ENCODE results near the gene STYXL2.

STYXL2 gene

DNA sequence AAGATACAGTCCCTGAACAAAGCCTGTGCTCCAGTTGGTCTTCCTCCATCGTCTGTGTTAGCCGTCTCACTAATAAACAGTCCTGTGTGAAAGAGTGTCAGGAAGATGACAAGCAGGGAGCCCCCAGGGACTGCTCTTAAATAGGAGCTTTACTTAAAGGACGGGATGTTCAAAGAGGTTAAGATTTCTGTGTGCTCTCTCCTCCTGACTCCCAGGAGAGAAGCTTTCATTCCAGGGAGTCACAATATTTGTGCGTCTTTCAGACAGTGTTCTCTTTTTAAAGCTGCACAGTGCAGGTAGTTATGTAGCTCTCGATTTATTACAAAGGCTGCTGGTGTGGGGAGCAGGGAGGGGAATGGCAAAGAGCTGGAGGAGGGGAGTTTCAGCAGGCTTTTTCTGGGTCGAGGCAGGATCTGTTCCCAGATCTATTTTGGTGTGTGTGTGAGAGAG, 43.5 kb downstream of the STYXL2 start (continued):
- TF ChIP-seq, protein P1, sequence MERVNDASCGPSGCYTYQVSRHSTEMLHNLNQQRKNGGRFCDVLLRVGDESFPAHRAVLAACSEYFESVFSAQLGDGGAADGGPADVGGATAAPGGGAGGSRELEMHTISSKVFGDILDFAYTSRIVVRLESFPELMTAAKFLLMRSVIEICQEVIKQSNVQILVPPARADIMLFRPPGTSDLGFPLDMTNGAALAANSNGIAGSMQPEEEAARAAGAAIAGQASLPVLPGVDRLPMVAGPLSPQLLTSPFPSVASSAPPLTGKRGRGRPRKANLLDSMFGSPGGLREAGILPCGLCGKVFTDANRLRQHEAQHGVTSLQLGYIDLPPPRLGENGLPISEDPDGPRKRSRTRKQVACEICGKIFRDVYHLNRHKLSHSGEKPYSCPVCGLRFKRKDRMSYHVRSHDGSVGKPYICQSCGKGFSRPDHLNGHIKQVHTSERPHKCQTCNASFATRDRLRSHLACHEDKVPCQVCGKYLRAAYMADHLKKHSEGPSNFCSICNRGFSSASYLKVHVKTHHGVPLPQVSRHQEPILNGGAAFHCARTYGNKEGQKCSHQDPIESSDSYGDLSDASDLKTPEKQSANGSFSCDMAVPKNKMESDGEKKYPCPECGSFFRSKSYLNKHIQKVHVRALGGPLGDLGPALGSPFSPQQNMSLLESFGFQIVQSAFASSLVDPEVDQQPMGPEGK (CRISPR knock-in tag; IDR thresholded peaks at IDR 0.05; ENCODE audit: borderline replicate concordance), result no peak
- TF ChIP-seq, protein P2, sequence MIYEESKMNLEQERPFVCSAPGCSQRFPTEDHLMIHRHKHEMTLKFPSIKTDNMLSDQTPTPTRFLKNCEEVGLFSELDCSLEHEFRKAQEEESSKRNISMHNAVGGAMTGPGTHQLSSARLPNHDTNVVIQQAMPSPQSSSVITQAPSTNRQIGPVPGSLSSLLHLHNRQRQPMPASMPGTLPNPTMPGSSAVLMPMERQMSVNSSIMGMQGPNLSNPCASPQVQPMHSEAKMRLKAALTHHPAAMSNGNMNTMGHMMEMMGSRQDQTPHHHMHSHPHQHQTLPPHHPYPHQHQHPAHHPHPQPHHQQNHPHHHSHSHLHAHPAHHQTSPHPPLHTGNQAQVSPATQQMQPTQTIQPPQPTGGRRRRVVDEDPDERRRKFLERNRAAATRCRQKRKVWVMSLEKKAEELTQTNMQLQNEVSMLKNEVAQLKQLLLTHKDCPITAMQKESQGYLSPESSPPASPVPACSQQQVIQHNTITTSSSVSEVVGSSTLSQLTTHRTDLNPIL (CRISPR knock-in tag; IDR thresholded peaks at IDR 0.05; ENCODE audit: low read depth), result no peak
- TF ChIP-seq ZNF565 (CRISPR knock-in tag; conservative IDR thresholded peaks at IDR 0.05; ENCODE audit: low read depth), result no peak
- TF ChIP-seq, protein P3, sequence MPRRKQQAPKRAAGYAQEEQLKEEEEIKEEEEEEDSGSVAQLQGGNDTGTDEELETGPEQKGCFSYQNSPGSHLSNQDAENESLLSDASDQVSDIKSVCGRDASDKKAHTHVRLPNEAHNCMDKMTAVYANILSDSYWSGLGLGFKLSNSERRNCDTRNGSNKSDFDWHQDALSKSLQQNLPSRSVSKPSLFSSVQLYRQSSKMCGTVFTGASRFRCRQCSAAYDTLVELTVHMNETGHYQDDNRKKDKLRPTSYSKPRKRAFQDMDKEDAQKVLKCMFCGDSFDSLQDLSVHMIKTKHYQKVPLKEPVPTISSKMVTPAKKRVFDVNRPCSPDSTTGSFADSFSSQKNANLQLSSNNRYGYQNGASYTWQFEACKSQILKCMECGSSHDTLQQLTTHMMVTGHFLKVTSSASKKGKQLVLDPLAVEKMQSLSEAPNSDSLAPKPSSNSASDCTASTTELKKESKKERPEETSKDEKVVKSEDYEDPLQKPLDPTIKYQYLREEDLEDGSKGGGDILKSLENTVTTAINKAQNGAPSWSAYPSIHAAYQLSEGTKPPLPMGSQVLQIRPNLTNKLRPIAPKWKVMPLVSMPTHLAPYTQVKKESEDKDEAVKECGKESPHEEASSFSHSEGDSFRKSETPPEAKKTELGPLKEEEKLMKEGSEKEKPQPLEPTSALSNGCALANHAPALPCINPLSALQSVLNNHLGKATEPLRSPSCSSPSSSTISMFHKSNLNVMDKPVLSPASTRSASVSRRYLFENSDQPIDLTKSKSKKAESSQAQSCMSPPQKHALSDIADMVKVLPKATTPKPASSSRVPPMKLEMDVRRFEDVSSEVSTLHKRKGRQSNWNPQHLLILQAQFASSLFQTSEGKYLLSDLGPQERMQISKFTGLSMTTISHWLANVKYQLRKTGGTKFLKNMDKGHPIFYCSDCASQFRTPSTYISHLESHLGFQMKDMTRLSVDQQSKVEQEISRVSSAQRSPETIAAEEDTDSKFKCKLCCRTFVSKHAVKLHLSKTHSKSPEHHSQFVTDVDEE (CRISPR knock-in tag; IDR thresholded peaks at IDR 0.05), result no peak

DNA sequence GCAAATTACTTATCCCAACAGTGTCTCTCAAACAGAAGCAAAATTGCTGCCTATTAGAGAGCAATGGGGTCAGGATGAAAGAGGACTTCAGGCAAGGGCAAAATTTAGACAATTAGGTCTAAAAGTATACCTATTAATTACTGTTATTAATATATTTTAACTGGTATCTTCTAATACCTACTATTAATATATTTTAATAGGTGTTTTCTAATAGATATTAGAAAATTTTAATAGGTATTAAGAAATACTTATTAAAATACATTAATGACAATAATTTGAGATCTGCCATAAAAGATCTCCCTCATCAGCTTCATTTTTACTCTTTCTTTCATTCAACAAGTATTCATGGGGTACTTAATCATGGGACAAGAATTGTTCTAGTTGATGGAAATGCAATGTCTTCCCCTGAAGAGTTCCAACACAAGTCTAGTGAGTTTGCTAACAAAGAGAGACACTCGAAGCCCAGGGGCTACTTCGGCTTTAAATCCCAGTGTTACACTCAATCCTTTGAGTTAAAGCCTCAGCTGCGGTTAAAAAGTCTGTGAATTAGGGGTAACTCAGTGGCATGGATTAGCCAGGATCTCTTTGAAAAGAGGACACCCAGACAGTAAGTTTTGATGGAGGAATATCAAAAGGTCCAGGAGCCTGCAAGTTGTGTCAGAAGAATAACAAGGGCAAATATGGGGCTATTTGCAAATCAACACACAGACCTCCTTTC, 44.1 kb downstream of the STYXL2 start:
- no peak for TF ChIP-seq ISL1 (CRISPR knock-in tag; IDR thresholded peaks at IDR 0.05)
- TF ChIP-seq, protein P4, sequence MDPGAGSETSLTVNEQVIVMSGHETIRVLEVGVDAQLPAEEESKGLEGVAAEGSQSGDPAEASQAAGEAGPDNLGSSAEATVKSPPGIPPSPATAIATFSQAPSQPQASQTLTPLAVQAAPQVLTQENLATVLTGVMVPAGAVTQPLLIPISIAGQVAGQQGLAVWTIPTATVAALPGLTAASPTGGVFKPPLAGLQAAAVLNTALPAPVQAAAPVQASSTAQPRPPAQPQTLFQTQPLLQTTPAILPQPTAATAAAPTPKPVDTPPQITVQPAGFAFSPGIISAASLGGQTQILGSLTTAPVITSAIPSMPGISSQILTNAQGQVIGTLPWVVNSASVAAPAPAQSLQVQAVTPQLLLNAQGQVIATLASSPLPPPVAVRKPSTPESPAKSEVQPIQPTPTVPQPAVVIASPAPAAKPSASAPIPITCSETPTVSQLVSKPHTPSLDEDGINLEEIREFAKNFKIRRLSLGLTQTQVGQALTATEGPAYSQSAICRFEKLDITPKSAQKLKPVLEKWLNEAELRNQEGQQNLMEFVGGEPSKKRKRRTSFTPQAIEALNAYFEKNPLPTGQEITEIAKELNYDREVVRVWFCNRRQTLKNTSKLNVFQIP (CRISPR knock-in tag; IDR thresholded peaks at IDR 0.05; ENCODE audit: borderline replicate concordance, low read depth), result no peak
- no peak for TF ChIP-seq ZFP3 (CRISPR knock-in tag; IDR thresholded peaks at IDR 0.05)
- TF ChIP-seq GLIS3 (CRISPR knock-in tag; IDR thresholded peaks at IDR 0.05), result no peak
- TF ChIP-seq PPARA (CRISPR knock-in tag; IDR thresholded peaks at IDR 0.05; ENCODE audit: borderline replicate concordance), result no peak
- TF ChIP-seq, protein P5, sequence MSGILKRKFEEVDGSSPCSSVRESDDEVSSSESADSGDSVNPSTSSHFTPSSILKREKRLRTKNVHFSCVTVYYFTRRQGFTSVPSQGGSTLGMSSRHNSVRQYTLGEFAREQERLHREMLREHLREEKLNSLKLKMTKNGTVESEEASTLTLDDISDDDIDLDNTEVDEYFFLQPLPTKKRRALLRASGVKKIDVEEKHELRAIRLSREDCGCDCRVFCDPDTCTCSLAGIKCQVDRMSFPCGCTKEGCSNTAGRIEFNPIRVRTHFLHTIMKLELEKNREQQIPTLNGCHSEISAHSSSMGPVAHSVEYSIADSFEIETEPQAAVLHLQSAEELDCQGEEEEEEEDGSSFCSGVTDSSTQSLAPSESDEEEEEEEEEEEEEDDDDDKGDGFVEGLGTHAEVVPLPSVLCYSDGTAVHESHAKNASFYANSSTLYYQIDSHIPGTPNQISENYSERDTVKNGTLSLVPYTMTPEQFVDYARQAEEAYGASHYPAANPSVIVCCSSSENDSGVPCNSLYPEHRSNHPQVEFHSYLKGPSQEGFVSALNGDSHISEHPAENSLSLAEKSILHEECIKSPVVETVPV (CRISPR knock-in tag; IDR thresholded peaks at IDR 0.05), result no peak
- TF ChIP-seq TCF4 (CRISPR knock-in tag; IDR thresholded peaks at IDR 0.05; ENCODE audit: borderline replicate concordance), result no peak
- TF ChIP-seq ZNF8 (CRISPR knock-in tag; IDR thresholded peaks at IDR 0.05), result no peak
- TF ChIP-seq CSDC2 (CRISPR knock-in tag; IDR thresholded peaks at IDR 0.05), result no peak
- TF ChIP-seq ESRRG (CRISPR knock-in tag; IDR thresholded peaks at IDR 0.05), result no peak
- no peak for TF ChIP-seq ZNF565 (CRISPR knock-in tag; conservative IDR thresholded peaks at IDR 0.05; ENCODE audit: low read depth)
- ATAC-seq, result no peak

DNA sequence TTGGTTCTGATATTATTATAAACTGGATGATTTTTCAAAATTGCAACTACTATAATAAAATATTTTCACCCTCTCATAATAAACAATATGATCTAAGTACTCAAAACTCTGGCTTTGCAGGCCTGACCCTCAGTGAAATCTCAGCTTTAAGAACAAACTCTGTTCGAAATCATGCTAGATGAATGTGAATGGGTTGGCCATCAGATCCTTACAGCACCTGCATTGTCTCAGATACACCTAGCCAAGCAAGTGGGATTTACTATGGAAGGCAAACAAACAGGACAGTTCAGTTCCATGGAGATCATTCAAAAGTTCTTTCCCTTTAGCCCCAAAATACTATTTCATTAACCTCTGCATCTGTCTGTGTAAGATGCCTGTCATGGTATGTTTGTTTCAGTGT, 44.8 kb downstream of the STYXL2 start:
- ATAC-seq, result no peak
- TF ChIP-seq, protein P1 (CRISPR knock-in tag; IDR thresholded peaks at IDR 0.05; ENCODE audit: borderline replicate concordance), result no peak
- TF ChIP-seq GLIS3 (CRISPR knock-in tag; IDR thresholded peaks at IDR 0.05) (no peak), ARNTL (CRISPR knock-in tag; IDR thresholded peaks at IDR 0.05; ENCODE audit: borderline replicate concordance, low read depth) (no peak), SNAI2 (CRISPR knock-in tag; IDR thresholded peaks at IDR 0.05) (no peak), ZC3H10 (CRISPR knock-in tag; IDR thresholded peaks at IDR 0.05) (no peak), RARB (CRISPR knock-in tag; IDR thresholded peaks at IDR 0.05) (no peak), ZNF70 (CRISPR knock-in tag; IDR thresholded peaks at IDR 0.05) (no peak), ISL1 (CRISPR knock-in tag; IDR thresholded peaks at IDR 0.05) (no peak), ZNF565 (CRISPR knock-in tag; conservative IDR thresholded peaks at IDR 0.05; ENCODE audit: low read depth) (no peak), TCF4 (CRISPR knock-in tag; IDR thresholded peaks at IDR 0.05; ENCODE audit: borderline replicate concordance) (no peak), ZFP30 (CRISPR knock-in tag; IDR thresholded peaks at IDR 0.05) (no peak), TOX (CRISPR knock-in tag; IDR thresholded peaks at IDR 0.05; ENCODE audit: borderline replicate concordance) (no peak), ZNF8 (CRISPR knock-in tag; IDR thresholded peaks at IDR 0.05) (no peak)
- TF ChIP-seq, protein P5 (CRISPR knock-in tag; IDR thresholded peaks at IDR 0.05), result no peak
